Neural cell (in vitro differentiated cells): ENCODE results near the gene ZNF335. TPM values are rescaled to one million over a fixed set of nuclear protein-coding genes. Genes with fewer than 3 reads are reported as not detected.

Experiments used
- H2AFZ ChIP-seq: fragments of 200-600, 300-800 bp; sonication (generic), shearing (Covaris generic); 2 replicates; pipeline ENCODE4 v1.6.0; 2014; ENCODE audit warnings: low read depth, mild to moderate bottlenecking, antibody characterized with exemption, low read length, moderate library complexity
- H3F3A ChIP-seq: fragments of 200-600 bp; shearing (Covaris generic); 2 replicates; pipeline ENCODE4 v1.6.1; 2016; ENCODE audit warnings: mild to moderate bottlenecking, moderate library complexity, mixed read lengths, antibody characterized with exemption, low read length; ENCODE audit not compliant: insufficient read depth, poor library complexity, severe bottlenecking
- H3K27ac ChIP-seq: fragments of 200-600, 300-800 bp; sonication (generic), shearing (Covaris generic); 2 replicates; pipeline ENCODE4 v1.5.1; 2014; ENCODE audit warnings: mild to moderate bottlenecking, low read length, moderate library complexity
- H3K27me3 ChIP-seq: fragments of 300-800, 200-600 bp; sonication (generic), shearing (Covaris generic); 2 replicates; pipeline ENCODE4 v1.6.0; 2014; ENCODE audit warnings: mild to moderate bottlenecking, low read depth, low read length, moderate library complexity; ENCODE audit not compliant: insufficient read depth
- H3K36me3 ChIP-seq: fragments of 300-800, 200-600 bp; sonication (generic), shearing (Covaris generic); 2 replicates; pipeline ENCODE4 v1.5.1; 2014; ENCODE audit warnings: mild to moderate bottlenecking, antibody characterized with exemption, low read length, moderate library complexity; ENCODE audit not compliant: insufficient read depth
- H3K4me2 ChIP-seq: fragments of 300-800, 200-600 bp; sonication (generic), shearing (Covaris generic); 2 replicates; pipeline ENCODE4 v1.6.0; 2014; ENCODE audit warnings: mild to moderate bottlenecking, low read length
- H3K4me3 ChIP-seq: fragments of 300-800, 200-600 bp; sonication (generic), shearing (Covaris generic); 2 replicates; pipeline ENCODE4 v1.5.1; 2014; ENCODE audit warnings: mild to moderate bottlenecking, low read length, moderate library complexity
- H3K79me2 ChIP-seq: fragments of 200-600 bp; shearing (Covaris generic); replicated peaks from 2 replicates; pipeline ENCODE4 v1.6.0; 2014; ENCODE audit warnings: mild to moderate bottlenecking, low read length, moderate library complexity; ENCODE audit not compliant: insufficient read depth
- H3K9ac ChIP-seq: fragments of 300-800, 200-600 bp; sonication (generic), shearing (Covaris generic); 2 replicates; pipeline ENCODE4 v1.6.1; 2016; ENCODE audit warnings: mild to moderate bottlenecking, low read length, mixed read lengths
- H3K9me2 ChIP-seq: fragments of 200-600 bp; shearing (Covaris generic); 2 replicates; pipeline ENCODE4 v1.6.1; 2016; ENCODE audit warnings: mild to moderate bottlenecking, low read length, mixed read lengths; ENCODE audit not compliant: insufficient read depth
- H3K9me3 ChIP-seq: fragments of 200-600, 300-800 bp; sonication (generic), shearing (Covaris generic); 2 replicates; pipeline ENCODE4 v1.6.1; 2016; ENCODE audit warnings: mild to moderate bottlenecking, mixed run types, low read length, moderate library complexity, mixed read lengths
- H4K20me1 ChIP-seq: fragments of 200-600 bp; shearing (Covaris generic); 2 replicates; pipeline ENCODE4 v1.6.1; 2016; ENCODE audit warnings: mild to moderate bottlenecking, mixed run types; ENCODE audit not compliant: insufficient read depth
- CTCF ChIP-seq: fragments of 450-650 bp; IDR thresholded peaks from 2 replicates; pipeline ENCODE4 v1.5.1; 2014; ENCODE audit warnings: antibody characterized with exemption, mild to moderate bottlenecking, moderate library complexity; ENCODE audit not compliant: poor library complexity, severe bottlenecking
- EP300 ChIP-seq: fragments of 450-650 bp; conservative IDR thresholded peaks from 2 replicates; pipeline ENCODE4 v1.6.1; 2014; ENCODE audit warnings: antibody characterized with exemption, mild to moderate bottlenecking, moderate library complexity; ENCODE audit not compliant: poor library complexity, severe bottlenecking
- EZH2 ChIP-seq: fragments of 200-600, 300-800 bp; shearing (Covaris generic), sonication (generic); IDR thresholded peaks from 2 replicates; pipeline ENCODE4 v1.6.1; 2014; ENCODE audit warnings: antibody characterized with exemption, low read length, borderline replicate concordance, mild to moderate bottlenecking; ENCODE audit not compliant: insufficient read depth, poor library complexity, severe bottlenecking
- MXI1 ChIP-seq: fragments of 450-650 bp; conservative IDR thresholded peaks from 2 replicates; pipeline ENCODE4 v1.6.1; 2014; ENCODE audit warnings: antibody characterized with exemption, mild to moderate bottlenecking; ENCODE audit not compliant: poor library complexity, severe bottlenecking
- POLR2AphosphoS5 ChIP-seq: IDR thresholded peaks from 2 replicates; pipeline ENCODE4 v1.6.1; 2012
- RAD21 ChIP-seq: fragments of 450-650 bp; conservative IDR thresholded peaks from 2 replicates; pipeline ENCODE4 v1.6.1; 2014; ENCODE audit warnings: antibody characterized with exemption, mild to moderate bottlenecking, moderate library complexity
- SMC3 ChIP-seq: fragments of 450-650 bp; conservative IDR thresholded peaks from 2 replicates; pipeline ENCODE4 v1.6.1; 2014; ENCODE audit warnings: antibody characterized with exemption, mild to moderate bottlenecking, moderate library complexity; ENCODE audit not compliant: poor library complexity
- TAF1 ChIP-seq: IDR thresholded peaks from 2 replicates; pipeline ENCODE4 v1.6.1; 2012; ENCODE audit warnings: low read depth
- polyA plus RNA-seq: library from polyadenylated mRNA; depleted of rRNA; stranded (reverse); fragments of >200 nt; gene quantifications from 2 replicates; pipeline ENCODE4 v1.2.3, GENCODE V29; 2014
- TF ChIP-seq, protein P1 (sequence below): IDR thresholded peaks from 2 replicates; pipeline ENCODE4 v1.6.1; 2012; ENCODE audit warnings: borderline replicate concordance

Gene ZNF335
- polyA plus RNA-seq, 1 donor from 2014 or later: 12.8 TPM

DNA sequence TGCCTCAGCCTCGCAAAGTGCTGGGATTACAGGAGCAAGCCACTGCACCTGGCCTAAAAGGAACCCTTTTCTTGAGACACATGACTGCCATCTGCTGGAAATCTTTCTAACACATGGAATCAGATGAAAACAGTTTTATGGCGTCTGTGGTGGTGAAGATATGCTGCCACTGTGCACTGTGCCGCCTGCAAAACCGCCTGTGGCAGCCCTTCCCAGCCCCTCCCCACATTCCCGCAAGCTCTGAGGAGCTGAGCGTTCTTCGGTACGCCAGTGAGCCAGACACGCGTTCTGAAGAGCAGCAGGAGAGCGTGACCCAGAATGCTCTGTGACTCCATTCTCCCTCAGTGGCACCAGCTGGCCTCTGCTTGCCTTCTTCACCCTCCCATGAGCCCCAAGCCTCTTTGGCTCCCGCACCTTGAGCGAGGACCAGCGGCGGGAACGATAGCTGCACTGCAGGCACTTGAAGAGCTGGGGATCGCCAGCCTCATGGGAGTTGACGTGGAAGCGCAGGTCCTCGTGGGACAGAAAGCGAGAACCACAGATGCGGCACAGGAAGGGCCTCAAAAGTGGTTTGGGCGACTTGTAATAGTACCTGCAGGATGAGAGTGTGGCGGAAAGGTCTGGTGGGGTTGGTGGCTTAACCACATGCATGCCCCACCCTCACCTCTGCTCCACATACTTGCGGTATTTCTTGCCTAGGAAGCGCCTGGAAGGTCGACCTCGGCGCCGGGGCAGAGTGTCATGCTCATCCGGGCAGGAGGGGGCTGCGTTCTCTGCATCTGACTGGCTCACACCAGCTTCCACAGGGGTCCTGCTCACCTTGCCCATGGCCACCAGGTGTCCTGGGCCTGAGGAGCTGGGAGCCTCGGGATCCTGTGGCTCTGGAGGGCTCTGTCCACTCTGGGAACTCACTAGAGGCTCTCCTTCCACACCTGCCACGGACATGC lies 8.7 kb downstream of the ZNF335 start:
- H2AFZ ChIP-seq: no peak overlapping the region
- H3K4me2 ChIP-seq: no peak overlapping the region
- no peak overlapping the region for H3K27ac ChIP-seq
- H3K9me2 ChIP-seq: no peaks in the 10 kb centered on the region
- no peaks in the 10 kb centered on the region for H3K79me2 ChIP-seq
- H3K27me3 ChIP-seq: no peaks in the 10 kb centered on the region
- no peaks in the 10 kb centered on the region for H3F3A ChIP-seq
- H4K20me1 ChIP-seq: no peaks in the 10 kb centered on the region
- no peaks in the 10 kb centered on the region for H3K9me3 ChIP-seq
- H3K36me3 ChIP-seq: no peaks in the 10 kb centered on the region
- no peak overlapping the region for H3K9ac ChIP-seq
- TF ChIP-seq TAF1 (no peak), SMC3 (peak; percentile 67), CTCF (peak; percentile 66), EZH2 (no peak), RAD21 (peak; percentile 64)
- TF ChIP-seq, protein P1, sequence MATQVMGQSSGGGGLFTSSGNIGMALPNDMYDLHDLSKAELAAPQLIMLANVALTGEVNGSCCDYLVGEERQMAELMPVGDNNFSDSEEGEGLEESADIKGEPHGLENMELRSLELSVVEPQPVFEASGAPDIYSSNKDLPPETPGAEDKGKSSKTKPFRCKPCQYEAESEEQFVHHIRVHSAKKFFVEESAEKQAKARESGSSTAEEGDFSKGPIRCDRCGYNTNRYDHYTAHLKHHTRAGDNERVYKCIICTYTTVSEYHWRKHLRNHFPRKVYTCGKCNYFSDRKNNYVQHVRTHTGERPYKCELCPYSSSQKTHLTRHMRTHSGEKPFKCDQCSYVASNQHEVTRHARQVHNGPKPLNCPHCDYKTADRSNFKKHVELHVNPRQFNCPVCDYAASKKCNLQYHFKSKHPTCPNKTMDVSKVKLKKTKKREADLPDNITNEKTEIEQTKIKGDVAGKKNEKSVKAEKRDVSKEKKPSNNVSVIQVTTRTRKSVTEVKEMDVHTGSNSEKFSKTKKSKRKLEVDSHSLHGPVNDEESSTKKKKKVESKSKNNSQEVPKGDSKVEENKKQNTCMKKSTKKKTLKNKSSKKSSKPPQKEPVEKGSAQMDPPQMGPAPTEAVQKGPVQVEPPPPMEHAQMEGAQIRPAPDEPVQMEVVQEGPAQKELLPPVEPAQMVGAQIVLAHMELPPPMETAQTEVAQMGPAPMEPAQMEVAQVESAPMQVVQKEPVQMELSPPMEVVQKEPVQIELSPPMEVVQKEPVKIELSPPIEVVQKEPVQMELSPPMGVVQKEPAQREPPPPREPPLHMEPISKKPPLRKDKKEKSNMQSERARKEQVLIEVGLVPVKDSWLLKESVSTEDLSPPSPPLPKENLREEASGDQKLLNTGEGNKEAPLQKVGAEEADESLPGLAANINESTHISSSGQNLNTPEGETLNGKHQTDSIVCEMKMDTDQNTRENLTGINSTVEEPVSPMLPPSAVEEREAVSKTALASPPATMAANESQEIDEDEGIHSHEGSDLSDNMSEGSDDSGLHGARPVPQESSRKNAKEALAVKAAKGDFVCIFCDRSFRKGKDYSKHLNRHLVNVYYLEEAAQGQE: no peak
- no peak overlapping the region for H3K4me3 ChIP-seq

- H3K4me2 ChIP-seq: no peak overlapping the region
- no peak overlapping the region for H3K9ac ChIP-seq
- H3K36me3 ChIP-seq: no peaks in the 10 kb centered on the region
- H3K9me3 ChIP-seq: no peaks in the 10 kb centered on the region
- H3F3A ChIP-seq: no peaks in the 10 kb centered on the region
- H3K79me2 ChIP-seq: no peaks in the 10 kb centered on the region
- H4K20me1 ChIP-seq: no peaks in the 10 kb centered on the region
- H3K27ac ChIP-seq: no peak overlapping the region
- H3K27me3 ChIP-seq: no peaks in the 10 kb centered on the region
- TF ChIP-seq MXI1 (no peak), EP300 (no peak), POLR2AphosphoS5 (no peak), CTCF (no peak), SMC3 (no peak), EZH2 (no peak), TAF1 (no peak), RAD21 (no peak)
- TF ChIP-seq, protein P1: no peak
- no peak overlapping the region for H3K4me3 ChIP-seq
- no peaks in the 10 kb centered on the region for H3K9me2 ChIP-seq
- H2AFZ ChIP-seq: no peak overlapping the region
Observed at GRCh38 chr20:45962031-45962755, 9.8 kb downstream of the ZNF335 start.
